Measurements from ENCODE around the gene USP17L27. TPM values are rescaled to one million over a fixed set of nuclear protein-coding genes. Genes with fewer than 3 reads are reported as not detected.
"Not testable (repeated sequence)": the region's sequence is repeated elsewhere in the genome, so short reads cannot be mapped to it uniquely, and the experiment has no call there.

The USP17L27 gene, protein sequence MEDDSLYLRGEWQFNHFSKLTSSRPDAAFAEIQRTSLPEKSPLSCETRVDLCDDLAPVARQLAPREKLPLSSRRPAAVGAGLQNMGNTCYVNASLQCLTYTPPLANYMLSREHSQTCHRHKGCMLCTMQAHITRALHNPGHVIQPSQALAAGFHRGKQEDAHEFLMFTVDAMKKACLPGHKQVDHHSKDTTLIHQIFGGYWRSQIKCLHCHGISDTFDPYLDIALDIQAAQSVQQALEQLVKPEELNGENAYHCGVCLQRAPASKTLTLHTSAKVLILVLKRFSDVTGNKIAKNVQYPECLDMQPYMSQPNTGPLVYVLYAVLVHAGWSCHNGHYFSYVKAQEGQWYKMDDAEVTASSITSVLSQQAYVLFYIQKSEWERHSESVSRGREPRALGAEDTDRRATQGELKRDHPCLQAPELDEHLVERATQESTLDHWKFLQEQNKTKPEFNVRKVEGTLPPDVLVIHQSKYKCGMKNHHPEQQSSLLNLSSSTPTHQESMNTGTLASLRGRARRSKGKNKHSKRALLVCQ
- not detected for total RNA-seq (ENCODE audit: unreplicated experiment)
- long read RNA-seq = 0 reads

DNA sequence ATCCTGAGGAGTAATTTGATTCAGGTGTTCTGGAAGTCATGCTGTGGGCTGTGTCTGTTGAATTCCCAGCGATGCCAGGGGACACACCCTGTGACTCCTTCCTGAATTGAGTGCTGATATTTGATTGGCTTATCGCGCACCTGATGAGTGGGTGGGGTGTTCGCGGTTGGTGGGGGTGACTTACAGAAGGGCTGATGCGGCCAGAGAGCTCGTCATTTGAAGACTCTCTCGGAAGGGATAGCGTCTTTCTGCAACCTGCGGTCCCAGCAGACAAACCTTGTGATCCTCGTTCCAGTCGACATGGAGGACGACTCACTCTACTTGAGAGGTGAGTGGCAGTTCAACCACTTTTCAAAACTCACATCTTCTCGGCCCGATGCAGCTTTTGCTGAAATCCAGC is at the start of gene USP17L27:
USP17L27 (plus strand) TSS at position 301 of the 400 bp plus-strand sequence; CDS start at position 301, 0 bp downstream.
- H3K4me1 Mint-ChIP-seq (ENCODE audit: low read depth, unreplicated experiment); H3K36me3 Mint-ChIP-seq (ENCODE audit: unreplicated experiment); H3K27ac Mint-ChIP-seq (ENCODE audit: unreplicated experiment); H3K4me3 Mint-ChIP-seq (ENCODE audit: unreplicated experiment); H3K27me3 Mint-ChIP-seq (ENCODE audit: unreplicated experiment); DNase-seq; H3K9me3 Mint-ChIP-seq (ENCODE audit: unreplicated experiment): not testable (repeated sequence)

DNA sequence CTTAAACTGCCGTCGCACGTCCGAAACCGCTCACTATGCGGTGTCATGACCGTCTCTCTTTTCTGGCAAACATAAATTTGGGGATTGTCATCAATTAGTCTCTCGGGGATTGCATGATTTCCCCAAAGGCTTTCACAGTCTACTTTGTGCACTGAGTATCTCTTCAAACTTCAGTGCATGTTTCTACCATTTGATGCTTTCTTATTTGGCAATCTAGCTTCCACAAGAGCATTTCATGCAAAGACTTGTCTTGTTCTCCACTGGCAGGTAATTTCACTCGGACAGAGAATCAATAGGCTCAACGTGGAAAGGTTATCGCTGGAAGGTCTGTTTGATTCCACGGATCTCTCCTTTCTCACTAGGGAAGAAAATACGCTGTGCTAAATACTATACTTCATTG is 19.8 kb upstream of the USP17L27 start:
- not testable (repeated sequence) for H3K27me3 Mint-ChIP-seq (ENCODE audit: unreplicated experiment); DNase-seq; H3K4me3 Mint-ChIP-seq (ENCODE audit: unreplicated experiment)

DNA sequence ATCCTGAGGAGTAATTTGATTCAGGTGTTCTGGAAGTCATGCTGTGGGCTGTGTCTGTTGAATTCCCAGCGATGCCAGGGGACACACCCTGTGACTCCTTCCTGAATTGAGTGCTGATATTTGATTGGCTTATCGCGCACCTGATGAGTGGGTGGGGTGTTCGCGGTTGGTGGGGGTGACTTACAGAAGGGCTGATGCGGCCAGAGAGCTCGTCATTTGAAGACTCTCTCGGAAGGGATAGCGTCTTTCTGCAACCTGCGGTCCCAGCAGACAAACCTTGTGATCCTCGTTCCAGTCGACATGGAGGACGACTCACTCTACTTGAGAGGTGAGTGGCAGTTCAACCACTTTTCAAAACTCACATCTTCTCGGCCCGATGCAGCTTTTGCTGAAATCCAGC is 19.1 kb upstream of the USP17L27 start, which contains the start of gene USP17L24:
USP17L24 (plus strand) TSS at position 301 of the 400 bp plus-strand sequence; CDS start at position 301, 0 bp downstream.
- not testable (repeated sequence) for H3K36me3 Mint-ChIP-seq (ENCODE audit: unreplicated experiment); H3K9me3 Mint-ChIP-seq (ENCODE audit: unreplicated experiment); H3K4me3 Mint-ChIP-seq (ENCODE audit: unreplicated experiment)

More for the DNA sequence above, 19.8 kb upstream of the USP17L27 start:
- H3K4me1 Mint-ChIP-seq (ENCODE audit: low read depth, unreplicated experiment); H3K9me3 Mint-ChIP-seq (ENCODE audit: unreplicated experiment); H3K36me3 Mint-ChIP-seq (ENCODE audit: unreplicated experiment); H3K27ac Mint-ChIP-seq (ENCODE audit: unreplicated experiment): not testable (repeated sequence)

DNA sequence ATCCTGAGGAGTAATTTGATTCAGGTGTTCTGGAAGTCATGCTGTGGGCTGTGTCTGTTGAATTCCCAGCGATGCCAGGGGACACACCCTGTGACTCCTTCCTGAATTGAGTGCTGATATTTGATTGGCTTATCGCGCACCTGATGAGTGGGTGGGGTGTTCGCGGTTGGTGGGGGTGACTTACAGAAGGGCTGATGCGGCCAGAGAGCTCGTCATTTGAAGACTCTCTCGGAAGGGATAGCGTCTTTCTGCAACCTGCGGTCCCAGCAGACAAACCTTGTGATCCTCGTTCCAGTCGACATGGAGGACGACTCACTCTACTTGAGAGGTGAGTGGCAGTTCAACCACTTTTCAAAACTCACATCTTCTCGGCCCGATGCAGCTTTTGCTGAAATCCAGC is 14.3 kb upstream of the USP17L27 start, which contains the start of gene USP17L25:
USP17L25 (plus strand) TSS at position 301 of the 400 bp plus-strand sequence; CDS start at position 301, 0 bp downstream.
- not testable (repeated sequence) for H3K4me1 Mint-ChIP-seq (ENCODE audit: low read depth, unreplicated experiment); H3K9me3 Mint-ChIP-seq (ENCODE audit: unreplicated experiment); H3K27me3 Mint-ChIP-seq (ENCODE audit: unreplicated experiment); DNase-seq; H3K36me3 Mint-ChIP-seq (ENCODE audit: unreplicated experiment); H3K4me3 Mint-ChIP-seq (ENCODE audit: unreplicated experiment); H3K27ac Mint-ChIP-seq (ENCODE audit: unreplicated experiment)

More for the DNA sequence above, 19.1 kb upstream of the USP17L27 start, which contains the start of gene USP17L24:
- H3K27ac Mint-ChIP-seq (ENCODE audit: unreplicated experiment); H3K27me3 Mint-ChIP-seq (ENCODE audit: unreplicated experiment); DNase-seq; H3K4me1 Mint-ChIP-seq (ENCODE audit: low read depth, unreplicated experiment): not testable (repeated sequence)

DNA sequence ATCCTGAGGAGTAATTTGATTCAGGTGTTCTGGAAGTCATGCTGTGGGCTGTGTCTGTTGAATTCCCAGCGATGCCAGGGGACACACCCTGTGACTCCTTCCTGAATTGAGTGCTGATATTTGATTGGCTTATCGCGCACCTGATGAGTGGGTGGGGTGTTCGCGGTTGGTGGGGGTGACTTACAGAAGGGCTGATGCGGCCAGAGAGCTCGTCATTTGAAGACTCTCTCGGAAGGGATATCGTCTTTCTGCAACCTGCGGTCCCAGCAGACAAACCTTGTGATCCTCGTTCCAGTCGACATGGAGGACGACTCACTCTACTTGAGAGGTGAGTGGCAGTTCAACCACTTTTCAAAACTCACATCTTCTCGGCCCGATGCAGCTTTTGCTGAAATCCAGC is 9.6 kb upstream of the USP17L27 start, which contains the start of gene USP17L26:
USP17L26 (plus strand) TSS at position 301 of the 400 bp plus-strand sequence; CDS start at position 301, 0 bp downstream.
- not testable (repeated sequence) for H3K4me3 Mint-ChIP-seq (ENCODE audit: unreplicated experiment); H3K4me1 Mint-ChIP-seq (ENCODE audit: low read depth, unreplicated experiment); H3K27me3 Mint-ChIP-seq (ENCODE audit: unreplicated experiment); H3K9me3 Mint-ChIP-seq (ENCODE audit: unreplicated experiment); DNase-seq; H3K36me3 Mint-ChIP-seq (ENCODE audit: unreplicated experiment); H3K27ac Mint-ChIP-seq (ENCODE audit: unreplicated experiment)

DNA sequence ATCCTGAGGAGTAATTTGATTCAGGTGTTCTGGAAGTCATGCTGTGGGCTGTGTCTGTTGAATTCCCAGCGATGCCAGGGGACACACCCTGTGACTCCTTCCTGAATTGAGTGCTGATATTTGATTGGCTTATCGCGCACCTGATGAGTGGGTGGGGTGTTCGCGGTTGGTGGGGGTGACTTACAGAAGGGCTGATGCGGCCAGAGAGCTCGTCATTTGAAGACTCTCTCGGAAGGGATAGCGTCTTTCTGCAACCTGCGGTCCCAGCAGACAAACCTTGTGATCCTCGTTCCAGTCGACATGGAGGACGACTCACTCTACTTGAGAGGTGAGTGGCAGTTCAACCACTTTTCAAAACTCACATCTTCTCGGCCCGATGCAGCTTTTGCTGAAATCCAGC is 4.8 kb upstream of the USP17L27 start, which contains the start of gene USP17L5:
USP17L5 (plus strand) TSS at position 301 of the 400 bp plus-strand sequence; CDS start at position 301, 0 bp downstream.
- not testable (repeated sequence) for DNase-seq; H3K9me3 Mint-ChIP-seq (ENCODE audit: unreplicated experiment); H3K27ac Mint-ChIP-seq (ENCODE audit: unreplicated experiment); H3K27me3 Mint-ChIP-seq (ENCODE audit: unreplicated experiment); H3K4me3 Mint-ChIP-seq (ENCODE audit: unreplicated experiment); H3K4me1 Mint-ChIP-seq (ENCODE audit: low read depth, unreplicated experiment); H3K36me3 Mint-ChIP-seq (ENCODE audit: unreplicated experiment)

DNA sequence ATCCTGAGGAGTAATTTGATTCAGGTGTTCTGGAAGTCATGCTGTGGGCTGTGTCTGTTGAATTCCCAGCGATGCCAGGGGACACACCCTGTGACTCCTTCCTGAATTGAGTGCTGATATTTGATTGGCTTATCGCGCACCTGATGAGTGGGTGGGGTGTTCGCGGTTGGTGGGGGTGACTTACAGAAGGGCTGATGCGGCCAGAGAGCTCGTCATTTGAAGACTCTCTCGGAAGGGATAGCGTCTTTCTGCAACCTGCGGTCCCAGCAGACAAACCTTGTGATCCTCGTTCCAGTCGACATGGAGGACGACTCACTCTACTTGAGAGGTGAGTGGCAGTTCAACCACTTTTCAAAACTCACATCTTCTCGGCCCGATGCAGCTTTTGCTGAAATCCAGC is 4.6 kb downstream of the USP17L27 start, which contains the start of gene USP17L28:
USP17L28 (plus strand) TSS at position 301 of the 400 bp plus-strand sequence; CDS start at position 301, 0 bp downstream.
- not testable (repeated sequence) for DNase-seq; H3K27ac Mint-ChIP-seq (ENCODE audit: unreplicated experiment); H3K4me1 Mint-ChIP-seq (ENCODE audit: low read depth, unreplicated experiment); H3K27me3 Mint-ChIP-seq (ENCODE audit: unreplicated experiment); H3K4me3 Mint-ChIP-seq (ENCODE audit: unreplicated experiment); H3K9me3 Mint-ChIP-seq (ENCODE audit: unreplicated experiment); H3K36me3 Mint-ChIP-seq (ENCODE audit: unreplicated experiment)

DNA sequence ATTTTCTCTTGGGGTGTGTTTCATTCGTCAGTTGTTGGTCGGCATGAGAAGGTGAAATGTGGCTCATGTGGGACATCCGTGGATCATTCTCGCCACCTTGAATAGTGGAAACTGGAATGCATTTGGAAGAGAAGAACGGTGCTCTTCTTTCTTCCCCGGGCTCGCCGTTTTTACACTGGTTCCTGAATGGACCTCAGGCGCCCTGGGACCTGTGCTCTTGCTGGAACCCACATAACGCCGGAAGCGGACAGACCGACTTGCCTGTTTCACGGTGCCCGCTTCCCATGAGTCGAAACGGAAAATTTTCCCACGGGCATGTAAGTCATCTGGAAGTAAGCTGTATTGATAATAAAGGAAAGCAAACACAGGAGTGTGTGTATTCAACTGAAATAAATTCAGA is 6.9 kb downstream of the USP17L27 start:
- not testable (repeated sequence) for H3K27ac Mint-ChIP-seq (ENCODE audit: unreplicated experiment); H3K27me3 Mint-ChIP-seq (ENCODE audit: unreplicated experiment); DNase-seq; H3K4me1 Mint-ChIP-seq (ENCODE audit: low read depth, unreplicated experiment); H3K36me3 Mint-ChIP-seq (ENCODE audit: unreplicated experiment); H3K4me3 Mint-ChIP-seq (ENCODE audit: unreplicated experiment); H3K9me3 Mint-ChIP-seq (ENCODE audit: unreplicated experiment)

DNA sequence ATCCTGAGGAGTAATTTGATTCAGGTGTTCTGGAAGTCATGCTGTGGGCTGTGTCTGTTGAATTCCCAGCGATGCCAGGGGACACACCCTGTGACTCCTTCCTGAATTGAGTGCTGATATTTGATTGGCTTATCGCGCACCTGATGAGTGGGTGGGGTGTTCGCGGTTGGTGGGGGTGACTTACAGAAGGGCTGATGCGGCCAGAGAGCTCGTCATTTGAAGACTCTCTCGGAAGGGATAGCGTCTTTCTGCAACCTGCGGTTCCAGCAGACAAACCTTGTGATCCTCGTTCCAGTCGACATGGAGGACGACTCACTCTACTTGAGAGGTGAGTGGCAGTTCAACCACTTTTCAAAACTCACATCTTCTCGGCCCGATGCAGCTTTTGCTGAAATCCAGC is 9.4 kb downstream of the USP17L27 start, which contains the start of gene USP17L29:
USP17L29 (plus strand) TSS at position 301 of the 400 bp plus-strand sequence; CDS start at position 301, 0 bp downstream.
- H3K36me3 Mint-ChIP-seq (ENCODE audit: unreplicated experiment); H3K27me3 Mint-ChIP-seq (ENCODE audit: unreplicated experiment); H3K4me1 Mint-ChIP-seq (ENCODE audit: low read depth, unreplicated experiment); H3K4me3 Mint-ChIP-seq (ENCODE audit: unreplicated experiment); DNase-seq; H3K9me3 Mint-ChIP-seq (ENCODE audit: unreplicated experiment); H3K27ac Mint-ChIP-seq (ENCODE audit: unreplicated experiment): not testable (repeated sequence)

DNA sequence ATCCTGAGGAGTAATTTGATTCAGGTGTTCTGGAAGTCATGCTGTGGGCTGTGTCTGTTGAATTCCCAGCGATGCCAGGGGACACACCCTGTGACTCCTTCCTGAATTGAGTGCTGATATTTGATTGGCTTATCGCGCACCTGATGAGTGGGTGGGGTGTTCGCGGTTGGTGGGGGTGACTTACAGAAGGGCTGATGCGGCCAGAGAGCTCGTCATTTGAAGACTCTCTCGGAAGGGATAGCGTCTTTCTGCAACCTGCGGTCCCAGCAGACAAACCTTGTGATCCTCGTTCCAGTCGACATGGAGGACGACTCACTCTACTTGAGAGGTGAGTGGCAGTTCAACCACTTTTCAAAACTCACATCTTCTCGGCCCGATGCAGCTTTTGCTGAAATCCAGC is 18.9 kb downstream of the USP17L27 start, which contains the start of gene USP17L30:
USP17L30 (plus strand) TSS at position 301 of the 400 bp plus-strand sequence; CDS start at position 301, 0 bp downstream.
- H3K27me3 Mint-ChIP-seq (ENCODE audit: unreplicated experiment); H3K9me3 Mint-ChIP-seq (ENCODE audit: unreplicated experiment); DNase-seq; H3K4me3 Mint-ChIP-seq (ENCODE audit: unreplicated experiment); H3K27ac Mint-ChIP-seq (ENCODE audit: unreplicated experiment); H3K36me3 Mint-ChIP-seq (ENCODE audit: unreplicated experiment); H3K4me1 Mint-ChIP-seq (ENCODE audit: low read depth, unreplicated experiment): not testable (repeated sequence)

DNA sequence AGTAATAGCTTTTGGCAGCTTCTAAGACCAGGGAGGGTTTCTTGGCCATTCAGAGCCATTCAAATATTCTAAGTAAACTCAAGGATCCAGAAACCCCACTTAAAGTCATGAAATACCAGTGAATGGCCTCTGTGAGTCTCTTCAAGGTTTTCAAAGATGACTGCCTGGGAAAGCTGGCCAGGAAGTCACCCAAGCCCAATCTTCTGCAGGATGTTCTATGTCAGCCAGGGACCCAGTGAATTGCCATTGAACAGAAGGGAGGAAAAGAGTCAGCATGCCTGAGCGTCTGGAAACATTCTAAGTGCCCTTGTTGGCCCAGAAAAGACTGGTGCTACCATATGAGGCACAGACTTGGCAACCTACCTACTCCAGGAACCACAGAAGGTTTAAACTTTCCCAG is 35.9 kb downstream of the USP17L27 start:
- H3K27ac Mint-ChIP-seq (ENCODE audit: unreplicated experiment); H3K4me3 Mint-ChIP-seq (ENCODE audit: unreplicated experiment); H3K4me1 Mint-ChIP-seq (ENCODE audit: low read depth, unreplicated experiment); H3K27me3 Mint-ChIP-seq (ENCODE audit: unreplicated experiment); H3K36me3 Mint-ChIP-seq (ENCODE audit: unreplicated experiment); DNase-seq; H3K9me3 Mint-ChIP-seq (ENCODE audit: unreplicated experiment): not testable (repeated sequence)
